Right cardiac atrium (tissue), 5 donors: ENCODE data around the gene LTC4S. TPM values are rescaled to one million over a fixed set of nuclear protein-coding genes. Genes with fewer than 3 reads are reported as not detected.

Source experiments
- ATAC-seq, 2 donors: fragments of 200-7000 bp; cut with Tn5 transposase; one replicate each; pipeline versions ENCODE4 v1.8.0 to v1.9.1; 2020; ENCODE audit warnings: moderate library complexity in 2 of 2, mild to moderate bottlenecking in 1 of 2
- DNase-seq, 3 donors: peaks; one replicate each; pipeline ENCODE4 v3.0.0-alpha.2; 2020
- H3K27ac ChIP-seq: one replicate; pipeline ENCODE4 v1.5.1; 2013; ENCODE audit warnings: mild to moderate bottlenecking, low read length, control low read depth, moderate library complexity
- H3K27me3 ChIP-seq: one replicate; pipeline ENCODE4 v1.6.1; 2013; ENCODE audit not compliant: control insufficient read depth, insufficient read depth
- H3K4me1 ChIP-seq: one replicate; pipeline ENCODE4 v1.6.1; 2013; ENCODE audit warnings: low read length; ENCODE audit not compliant: control insufficient read depth, insufficient read depth
- H3K4me3 ChIP-seq: one replicate; pipeline ENCODE4 v1.5.1; 2013; ENCODE audit warnings: low read length, control low read depth
- H3K9me3 ChIP-seq: one replicate; pipeline ENCODE4 v1.6.1; 2013; ENCODE audit warnings: low read length; ENCODE audit not compliant: control insufficient read depth
- WGBS: extraction: QIAGEN DNeasy Blood & Tissue Kit; methylation state at CpG from one replicate; pipeline ENCODE4 v1.1.7; 2013; 5-methylcytosine and 5-hydroxymethylcytosine counted together
- intact Hi-C, 4 donors: fragments of 100-400 bp; cut with DNase I; formaldehyde crosslinking; loops; one replicate each; pipeline versions ENCODE4 v1.11.0 to v1.14.0; 2022 to 2023
- microRNA-seq, 2 donors: library from miRNA; unstranded; fragments of <30 nt; microRNA quantifications; one replicate each; pipeline ENCODE4 v1.2.0, GENCODE V29; 2020 to 2021
- polyA plus RNA-seq: library from polyadenylated mRNA; stranded (reverse); fragments of 200-250 nt; gene quantifications from one replicate; pipeline ENCODE4 v1.2.3, GENCODE V29; 2013
- total RNA-seq, 4 donors: library from RNA; stranded (reverse); fragmentation: NEBNext Ultra II Directional; extraction: Animal tissue kit (Norgen Biotek cat#: 25700); gene quantifications; one replicate each; pipeline ENCODE4 v1.2.1, GENCODE V29; 2021
- donor health status: healthy with polysubstance abuse.
- donor health status: DM: no; HTN: yes; CAD: no.
- donor health status: DM: no; HTN: no; CAD: no.
- donor health status: DM: no; HTN: yes; CAD: no; lungs with severe emphysema.
- donor health status: DM: yes; HTN: yes; CAD: no.

The LTC4S gene
- total and polyA plus RNA-seq, 5 donors: 17.3 to 24.3 (median 21.8) TPM

- DNase-seq: peak in 1 of 3 donors; percentile 59
- Histone ChIP-seq H3K27me3 (no peaks in the 10 kb centered on the region), H3K4me1 (no peaks in the 10 kb centered on the region), H3K9me3 (no peaks in the 10 kb centered on the region), H3K4me3 (no peak overlapping the region), H3K27ac (peak overlapping the region; percentile 12)
- intact Hi-C loops: no loop called here
- ATAC-seq: peak; percentile 39 to 50
- 82% methylated on average over 16 of the region's 16 CpGs for WGBS
Observed at GRCh38 chr5:179839328-179840256, 45.8 kb downstream of the LTC4S start.

GRCh38 chr5:179840321-179840720 lies 46.5 kb downstream of the LTC4S start:
- WGBS: 94% methylated on average over 11 of the region's 11 CpGs
- no peak overlapping the region for H3K27ac ChIP-seq
- no peaks in the 10 kb centered on the region for H3K4me1 ChIP-seq
- H3K27me3 ChIP-seq: no peaks in the 10 kb centered on the region
- DNase-seq (peak in 1 of 3 donors; percentile 15), ATAC-seq (no peak)
- H3K9me3 ChIP-seq: no peaks in the 10 kb centered on the region
- intact Hi-C loops: no loop called here
- no peak overlapping the region for H3K4me3 ChIP-seq

GRCh38 chr5:179840766-179841165 lies 47.0 kb downstream of the LTC4S start:
- ATAC-seq: no peak
- no peak overlapping the region for H3K4me3 ChIP-seq

GRCh38 chr5:179841621-179842020 lies 47.8 kb downstream of the LTC4S start:
- H3K4me1 ChIP-seq: no peaks in the 10 kb centered on the region
- ATAC-seq (no peak), DNase-seq (no peak)
- H3K27ac ChIP-seq: no peak overlapping the region
- H3K27me3 ChIP-seq: no peaks in the 10 kb centered on the region
- 97% methylated on average over 9 of the region's 9 CpGs for WGBS
- intact Hi-C loops: no loop called here
- no peaks in the 10 kb centered on the region for H3K9me3 ChIP-seq
- no peak overlapping the region for H3K4me3 ChIP-seq

More at GRCh38 chr5:179840766-179841165, 47.0 kb downstream of the LTC4S start:
- no peaks in the 10 kb centered on the region for H3K4me1 ChIP-seq
- no peaks in the 10 kb centered on the region for H3K27me3 ChIP-seq
- no peak overlapping the region for H3K27ac ChIP-seq
- intact Hi-C loops: no loop called here
- no peak for DNase-seq
- WGBS: 87% methylated on average over 17 of the region's 17 CpGs
- no peaks in the 10 kb centered on the region for H3K9me3 ChIP-seq

Small RNA genes within 50 kb of the gene (microRNA-seq; reads per million reads assigned to microRNA genes)
- 1.1 to 1.3 reads per million in 2 donors for gene MIR1229

Other genes starting within 250 kb of the LTC4S start
- gene RUFY1, start 243.4 kb upstream of the LTC4S start, total RNA-seq: 10 to 100 TPM; 22.1 to 25.6 (median 24.3) TPM
- gene RUFY1, start 243.4 kb upstream of the LTC4S start, polyA plus RNA-seq: 18.9 TPM
- gene HNRNPH1, start 170.3 kb upstream of the LTC4S start, total RNA-seq: 100 to 1,000 TPM; 210 to 253 (median 233) TPM
- 121 TPM for gene HNRNPH1, start 170.3 kb upstream of the LTC4S start, polyA plus RNA-seq
- not detected for gene CBY3, start 113.0 kb upstream of the LTC4S start, total RNA-seq
- gene CBY3, start 113.0 kb upstream of the LTC4S start, polyA plus RNA-seq: not detected
- 100 to 1,000 TPM; 413 to 694 (median 527) TPM for gene CANX, start 95.0 kb upstream of the LTC4S start, total RNA-seq
- gene CANX, start 95.0 kb upstream of the LTC4S start, polyA plus RNA-seq: 119 TPM
- gene MAML1, start 61.2 kb upstream of the LTC4S start, total RNA-seq: 10 to 100 TPM; 13.4 to 15.6 (median 14.6) TPM
- 9.1 TPM for gene MAML1, start 61.2 kb upstream of the LTC4S start, polyA plus RNA-seq
- gene MGAT4B, start 12.9 kb downstream of the LTC4S start, total RNA-seq: 10 to 100 TPM; 71.8 to 82.2 (median 80.9) TPM
- 56.7 TPM for gene MGAT4B, start 12.9 kb downstream of the LTC4S start, polyA plus RNA-seq
- 100 to 1,000 TPM; 307 to 406 (median 370) TPM for gene SQSTM1, start 26.9 kb downstream of the LTC4S start, total RNA-seq
- 257 TPM for gene SQSTM1, start 26.9 kb downstream of the LTC4S start, polyA plus RNA-seq
- 10 to 100 TPM; 12.3 to 20.1 (median 16.4) TPM for gene MRNIP, start 64.8 kb downstream of the LTC4S start, total RNA-seq
- gene MRNIP, start 64.8 kb downstream of the LTC4S start, polyA plus RNA-seq: 20.5 TPM
- gene TBC1D9B, start 113.9 kb downstream of the LTC4S start, total RNA-seq: 10 to 100 TPM; 36.2 to 51.5 (median 45.2) TPM
- 39.3 TPM for gene TBC1D9B, start 113.9 kb downstream of the LTC4S start, polyA plus RNA-seq